Measurements from ENCODE around the gene RBBP5. TPM values are rescaled to one million over a fixed set of nuclear protein-coding genes. Genes with fewer than 3 reads are reported as not detected.

RBBP5 gene
- total RNA-seq, 1 experiment from 2014 or later: 24.5 TPM

- TF ChIP-seq CEBPB (IDR thresholded peaks at IDR 0.05; ENCODE audit: low read depth) (no peak), SIN3A (IDR thresholded peaks at IDR 0.05; ENCODE audit: low read depth) (no peak), SRF (IDR thresholded peaks at IDR 0.05; ENCODE audit: low read depth) (no peak), POLR2A (IDR thresholded peaks at IDR 0.05; ENCODE audit: borderline replicate concordance, extremely low read depth, insufficient read depth, insufficient read length) (no peak)
- Histone ChIP-seq H3K36me3 (ENCODE audit: control insufficient read depth in 1 of 2, insufficient read depth in 2 of 2, low read length in 2 of 2) (peaks cover 19 to 28% of the 10 kb centered on the region in 2 experiments; a peak in 3 of 4 replicates), H2AFZ (ENCODE audit: low read depth, low read length, poor library complexity, severe bottlenecking) (no peak overlapping the region), H3K9ac (ENCODE audit: low read length) (no peak overlapping the region), H3K79me2 (ENCODE audit: insufficient read depth, low read length) (peaks cover 49% of the 10 kb centered on the region), H4K20me1 (ENCODE audit: insufficient read depth) (no peaks in the 10 kb centered on the region), H3K9me2 (ENCODE audit: insufficient read depth) (no peaks in the 10 kb centered on the region), H3K4me3 (replicated peaks in 1 of 2; ENCODE audit: low read depth in 1 of 2, low read length in 2 of 2) (no peak overlapping the region), H3K9me3 (ENCODE audit: control insufficient read depth in 1 of 2, insufficient read depth in 1 of 2, low read depth in 1 of 2, low read length in 2 of 2) (no peaks in the 10 kb centered on the region), H3K4me1 (ENCODE audit: control insufficient read depth in 1 of 2, insufficient read depth in 2 of 2, low read length in 2 of 2) (no peaks in the 10 kb centered on the region), H3K4me2 (ENCODE audit: low read length) (no peak overlapping the region), H3K27ac (ENCODE audit: low read depth, low read length) (no peak overlapping the region), H3K27me3 (ENCODE audit: insufficient read depth, low read length) (no peaks in the 10 kb centered on the region)
- CTCF ChIA-PET: interaction anchor here (1.1 to 1.4 kb wide), 2 partner anchors 13 to 14 kb away, joined by 3 to 4 read pairs; partner anchors contain the start of gene RBBP5
- POLR2A ChIA-PET: interaction anchor here (1.3 kb wide), 1 partner anchor 9 kb away, joined by 3 read pairs; no protein-coding TSS in a partner anchor
- DNase-seq (ENCODE audit: low read depth, low spot score) (no peak), ATAC-seq (no peak)
- RAD21 ChIA-PET (ENCODE audit: low non-redundant PET in 1 of 2, low total read pairs in 2 of 2, uncharacterized antibody in 2 of 2, unreplicated experiment in 2 of 2): no interaction called here
- intact Hi-C loops (cut with micrococcal nuclease): no loop called here
- no TSS peak for BruUV-seq (replicated peaks)
These were observed 12.5 kb downstream of the RBBP5 start for GRCh38 chr1:205109269-205109668.

- no peak overlapping the region for H3K9ac ChIP-seq (ENCODE audit: low read length)
- H3K4me3 ChIP-seq (replicated peaks in 1 of 2; ENCODE audit: low read depth in 1 of 2, low read length in 2 of 2): no peak overlapping the region
- ATAC-seq (no peak), DNase-seq (ENCODE audit: low read depth, low spot score) (no peak)
- H3K4me1 ChIP-seq (ENCODE audit: control insufficient read depth in 1 of 2, insufficient read depth in 2 of 2, low read length in 2 of 2): no peaks in the 10 kb centered on the region
- POLR2A ChIA-PET: interaction anchor here (1.3 kb wide), 1 partner anchor 10 kb away, joined by 3 read pairs; no protein-coding TSS in a partner anchor
- no peak overlapping the region for H3K4me2 ChIP-seq (ENCODE audit: low read length)
- H3K27me3 ChIP-seq (ENCODE audit: insufficient read depth, low read length): no peaks in the 10 kb centered on the region
- H2AFZ ChIP-seq (ENCODE audit: low read depth, low read length, poor library complexity, severe bottlenecking): no peak overlapping the region
- intact Hi-C loops (cut with micrococcal nuclease): no loop called here
- peaks cover 20 to 31% of the 10 kb centered on the region in 2 experiments; a peak in 3 of 4 replicates for H3K36me3 ChIP-seq (ENCODE audit: control insufficient read depth in 1 of 2, insufficient read depth in 2 of 2, low read length in 2 of 2)
- peaks cover 44% of the 10 kb centered on the region for H3K79me2 ChIP-seq (ENCODE audit: insufficient read depth, low read length)
- no TSS peak for BruUV-seq (replicated peaks)
- no peaks in the 10 kb centered on the region for H3K9me2 ChIP-seq (ENCODE audit: insufficient read depth)
- H3K9me3 ChIP-seq (ENCODE audit: control insufficient read depth in 1 of 2, insufficient read depth in 1 of 2, low read depth in 1 of 2, low read length in 2 of 2): no peaks in the 10 kb centered on the region
- RAD21 ChIA-PET (ENCODE audit: low non-redundant PET in 1 of 2, low total read pairs in 2 of 2, uncharacterized antibody in 2 of 2, unreplicated experiment in 2 of 2): no interaction called here
- TF ChIP-seq REST (IDR thresholded peaks at IDR 0.05; ENCODE audit: low read depth): no peak
- TF ChIP-seq MAX (IDR thresholded peaks at IDR 0.05): no peak
- TF ChIP-seq EZH2 (IDR thresholded peaks at IDR 0.05): no peak
- TF ChIP-seq ZBTB33 (IDR thresholded peaks at IDR 0.05; ENCODE audit: extremely low read depth, insufficient replicate concordance, low read length): no peak
- no peak for TF ChIP-seq TCF7L2 (IDR thresholded peaks at IDR 0.05; ENCODE audit: borderline replicate concordance, extremely low read depth, insufficient read depth, insufficient read length)
- H3K27ac ChIP-seq (ENCODE audit: low read depth, low read length): no peak overlapping the region
- CTCF ChIA-PET: no interaction called here
- no peaks in the 10 kb centered on the region for H4K20me1 ChIP-seq (ENCODE audit: insufficient read depth)
These were observed 13.3 kb downstream of the RBBP5 start for GRCh38 chr1:205108464-205108863.

Data from HCT116 (cell line).